Measurements from ENCODE around the gene KRTAP16-1. TPM values are rescaled to one million over a fixed set of nuclear protein-coding genes. Genes with fewer than 3 reads are reported as not detected.

The KRTAP16-1 gene
- total and polyA plus RNA-seq, 2 donors (not counting 3 experiments of a cell fraction or from before 2014, with no cell fraction given), result not detected

GRCh38 chr17:41345992-41346391 is 36.9 kb upstream of the KRTAP16-1 start:
- intact Hi-C loops (cut with micrococcal nuclease) (no loop called here), dilution Hi-C loops (cut with MboI; ENCODE audit: extremely low pct_ligation_motif_present, low sequenced_read_pairs) (no loop called here)
- TF ChIP-seq MYC (IDR thresholded peaks at IDR 0.05; ENCODE audit: low read depth, low read length) (no peak), GATA2 (IDR thresholded peaks at IDR 0.05; ENCODE audit: insufficient read depth, insufficient read length, low read depth, low read length) (no peak), FOS (IDR thresholded peaks at IDR 0.05; ENCODE audit: borderline replicate concordance, insufficient read depth, low read length) (no peak), MAX (IDR thresholded peaks at IDR 0.05; ENCODE audit: insufficient read depth, insufficient read length) (no peak), JUN (IDR thresholded peaks at IDR 0.05; ENCODE audit: borderline replicate concordance, insufficient read depth, insufficient read length, low read depth) (no peak), CTCF (IDR thresholded peaks at IDR 0.05; ENCODE audit: extremely low read depth in 1 of 2, insufficient read depth in 1 of 2, low read depth in 1 of 2, low read length in 2 of 2) (no peak), POLR2AphosphoS5 (IDR thresholded peaks at IDR 0.05; ENCODE audit: insufficient read depth, low read depth, low read length) (no peak), EZH2 (IDR thresholded peaks at IDR 0.05; ENCODE audit: borderline replicate concordance, low read depth, low read length, severe bottlenecking) (no peak), POLR2A (IDR thresholded peaks at IDR 0.05; ENCODE audit: low read depth, low read length) (no peak)
- H3K9me3 ChIP-seq (replicated peaks; ENCODE audit: control insufficient read depth, insufficient read depth, low read length), result no peaks in the 10 kb centered on the region
- no peak overlapping the region for H3K9ac ChIP-seq (replicated peaks; ENCODE audit: extremely low read depth, insufficient read depth, low read length)
- H4K20me1 ChIP-seq (replicated peaks; ENCODE audit: control insufficient read depth, extremely low read depth, insufficient read depth, low read length), result no peaks in the 10 kb centered on the region
- H3K27ac ChIP-seq (ENCODE audit: insufficient read depth, low read depth, low read length), result no peak overlapping the region
- DNase-seq (ENCODE audit: low read depth, low spot score) (no peak), FAIRE-seq (no peak)
- H3K4me1 ChIP-seq (ENCODE audit: control insufficient read depth, extremely low read depth, insufficient read depth, low read length), result no peaks in the 10 kb centered on the region
- H3K36me3 ChIP-seq (ENCODE audit: control insufficient read depth in 2 of 2, extremely low read depth in 1 of 2, insufficient read depth in 2 of 2, low read length in 2 of 2), result no peaks in the 10 kb centered on the region
- ChIA-PET POLR2A (no interaction called here), CTCF (no interaction called here)
- no TSS peak for BruUV-seq (replicated peaks)
- H3K4me2 ChIP-seq (ENCODE audit: insufficient read depth, low read length), result no peak overlapping the region
- H3K9me1 ChIP-seq (replicated peaks; ENCODE audit: control insufficient read depth, extremely low read depth, insufficient read depth, low read length), result no peaks in the 10 kb centered on the region
- no peak overlapping the region for H2AFZ ChIP-seq (ENCODE audit: low read depth, low read length)
- H3K4me3 ChIP-seq (replicated peaks in 1 of 3; ENCODE audit: insufficient read depth in 1 of 3, low read depth in 1 of 3, low read length in 3 of 3), result no peak overlapping the region
- no peaks in the 10 kb centered on the region for H3K27me3 ChIP-seq (ENCODE audit: control insufficient read depth in 2 of 2, insufficient read depth in 2 of 2, low read length in 2 of 2)
- no peaks in the 10 kb centered on the region for H3K79me2 ChIP-seq (ENCODE audit: control insufficient read depth, insufficient read depth, low read length)

All from endothelial cell of umbilical vein (primary cell).